DND-41 (cell line): ENCODE results near the gene RCBTB2.

ENCODE experiments used
- EZH2 ChIP-seq: IDR thresholded peaks from 3 replicates; pipeline ENCODE4 v1.6.1; 2012; ENCODE audit warnings: borderline replicate concordance, low read depth, mild to moderate bottlenecking, moderate library complexity, low read length, inconsistent platforms; ENCODE audit not compliant: severe bottlenecking
- TF ChIP-seq, protein P1 (sequence below): IDR thresholded peaks from 2 replicates; pipeline ENCODE4 v1.5.1; 2012; ENCODE audit warnings: borderline replicate concordance, low read length, moderate library complexity, mild to moderate bottlenecking; ENCODE audit not compliant: poor library complexity, severe bottlenecking; ENCODE audit errors: extremely low read depth

DNA sequence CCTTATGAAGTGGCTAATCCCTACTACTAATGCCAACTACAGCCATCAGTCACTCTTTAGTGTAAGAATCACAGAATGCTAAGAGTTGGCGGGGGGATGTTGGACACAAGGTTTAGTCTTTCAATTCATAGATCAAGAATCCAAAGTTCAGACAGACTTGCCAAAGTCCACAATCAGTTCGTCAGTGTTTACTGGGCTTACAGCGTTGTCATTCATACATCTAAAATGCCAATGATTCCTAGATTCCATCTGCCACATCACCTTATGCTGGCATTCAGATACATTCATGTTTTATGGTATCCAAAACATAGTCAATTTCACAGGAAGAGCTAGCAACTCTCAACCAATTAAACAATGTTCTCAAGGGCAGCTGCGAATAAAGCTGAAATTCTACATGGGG lies 18.1 kb downstream of the RCBTB2 start:
- TF ChIP-seq, protein P1, sequence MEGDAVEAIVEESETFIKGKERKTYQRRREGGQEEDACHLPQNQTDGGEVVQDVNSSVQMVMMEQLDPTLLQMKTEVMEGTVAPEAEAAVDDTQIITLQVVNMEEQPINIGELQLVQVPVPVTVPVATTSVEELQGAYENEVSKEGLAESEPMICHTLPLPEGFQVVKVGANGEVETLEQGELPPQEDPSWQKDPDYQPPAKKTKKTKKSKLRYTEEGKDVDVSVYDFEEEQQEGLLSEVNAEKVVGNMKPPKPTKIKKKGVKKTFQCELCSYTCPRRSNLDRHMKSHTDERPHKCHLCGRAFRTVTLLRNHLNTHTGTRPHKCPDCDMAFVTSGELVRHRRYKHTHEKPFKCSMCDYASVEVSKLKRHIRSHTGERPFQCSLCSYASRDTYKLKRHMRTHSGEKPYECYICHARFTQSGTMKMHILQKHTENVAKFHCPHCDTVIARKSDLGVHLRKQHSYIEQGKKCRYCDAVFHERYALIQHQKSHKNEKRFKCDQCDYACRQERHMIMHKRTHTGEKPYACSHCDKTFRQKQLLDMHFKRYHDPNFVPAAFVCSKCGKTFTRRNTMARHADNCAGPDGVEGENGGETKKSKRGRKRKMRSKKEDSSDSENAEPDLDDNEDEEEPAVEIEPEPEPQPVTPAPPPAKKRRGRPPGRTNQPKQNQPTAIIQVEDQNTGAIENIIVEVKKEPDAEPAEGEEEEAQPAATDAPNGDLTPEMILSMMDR = no peak
- no peak for TF ChIP-seq EZH2
